ENCODE results near the gene TTBK1.

TTBK1 gene

DNA sequence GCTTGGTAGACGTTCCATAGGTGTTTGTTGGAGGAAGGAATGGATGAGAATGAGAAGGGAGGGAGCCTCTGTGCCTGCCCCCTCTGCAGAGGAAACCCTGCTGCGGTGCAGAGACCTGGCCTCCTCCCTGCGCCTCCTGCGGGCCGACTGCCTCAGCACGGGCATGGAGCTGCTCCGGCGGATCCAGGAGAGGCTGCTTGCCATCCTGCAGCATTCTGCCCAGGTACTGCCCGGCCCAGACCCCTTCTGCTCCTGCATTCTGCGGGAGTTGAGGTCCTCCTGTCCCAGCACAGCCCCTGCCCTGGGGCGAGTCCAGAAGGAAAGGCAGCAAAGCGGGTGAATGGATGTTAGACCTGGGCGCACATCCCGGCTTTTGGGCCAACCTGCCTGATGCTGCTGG is 20.1 kb upstream of the TTBK1 start:
- DNase-seq (ENCODE audit: low read depth) = no peak

DNA sequence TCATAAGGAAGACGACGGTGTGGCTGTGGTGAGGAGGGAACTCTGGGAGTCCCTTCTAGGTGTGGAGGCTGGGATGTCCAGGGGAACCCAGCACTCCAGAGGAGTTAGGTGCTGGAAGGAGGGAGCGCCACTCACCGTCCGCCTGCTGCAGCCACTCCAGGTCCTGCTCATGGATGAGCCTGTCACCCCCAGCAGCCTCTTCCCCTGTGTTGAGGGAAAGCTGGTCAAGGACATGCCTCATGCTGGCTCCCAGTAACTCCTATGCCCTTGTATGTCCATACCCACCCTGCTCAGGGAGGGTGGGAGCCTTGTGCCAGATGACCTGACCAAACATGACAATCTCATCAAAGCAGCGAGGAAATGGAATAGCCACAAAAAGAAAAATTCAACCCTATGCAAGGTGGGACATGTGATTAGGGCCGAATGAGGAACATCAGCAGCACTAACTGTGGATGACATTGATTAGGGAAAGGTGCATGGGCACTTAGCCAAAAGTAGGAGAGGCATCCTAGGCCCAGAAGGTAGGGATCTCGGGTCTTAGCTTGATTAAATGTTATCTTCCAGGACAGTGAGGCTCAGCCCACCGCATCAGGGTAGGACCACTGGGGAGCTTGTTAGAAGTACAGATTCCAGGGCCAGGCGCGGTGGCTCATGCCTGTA is 17.0 kb upstream of the TTBK1 start:
- DNase-seq (ENCODE audit: low read depth) = no peak

DNA sequence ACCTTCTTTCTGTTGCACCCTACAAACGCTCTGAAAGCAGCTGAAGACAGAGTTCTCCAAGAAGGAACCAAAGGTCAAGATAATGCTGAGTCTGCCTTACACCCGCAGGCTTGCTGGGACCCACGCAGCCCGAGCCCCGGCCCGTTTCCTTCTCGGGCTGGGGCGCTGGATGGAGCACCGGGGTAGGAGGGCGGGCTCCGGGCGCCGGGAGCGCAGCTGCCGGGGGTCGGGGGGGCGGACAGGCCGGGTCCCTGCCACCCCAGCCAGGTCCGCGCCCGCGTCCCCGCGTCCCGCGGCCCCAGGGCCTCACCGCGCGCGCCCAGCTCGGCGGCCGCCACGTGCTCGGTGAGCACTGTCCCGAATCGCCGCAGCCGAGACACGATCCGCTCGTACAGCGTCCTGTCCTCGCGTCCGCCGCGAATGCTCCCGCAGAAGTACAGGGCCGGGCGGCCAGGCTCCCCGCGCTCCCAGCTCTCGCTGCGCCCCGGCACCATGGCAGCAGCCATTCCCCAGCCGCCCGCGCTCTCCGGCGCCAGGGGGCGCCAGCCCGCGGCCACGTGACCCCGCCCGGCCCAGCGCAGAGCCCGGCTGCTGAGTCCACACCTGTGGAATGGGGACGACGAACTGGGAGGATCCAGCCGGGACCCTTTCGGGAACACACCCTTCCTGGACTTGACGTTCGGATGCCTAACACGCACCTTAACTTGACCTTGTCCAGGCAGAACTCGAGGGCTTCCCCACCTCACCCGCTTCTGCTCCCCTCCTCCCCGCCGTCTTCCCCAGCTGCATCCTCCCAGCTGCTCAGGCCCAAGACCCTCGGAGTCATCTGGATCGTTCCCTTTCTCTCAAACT is 14.1 kb upstream of the TTBK1 start, which contains the start of gene DNPH1:
Gene DNPH1, minus strand, starts transcription at position 531 of the 852 bp plus-strand sequence. Its CDS starts 25 bp downstream, at position 506.
- DNase-seq (ENCODE audit: low read depth) = peak; percentile 56

DNA sequence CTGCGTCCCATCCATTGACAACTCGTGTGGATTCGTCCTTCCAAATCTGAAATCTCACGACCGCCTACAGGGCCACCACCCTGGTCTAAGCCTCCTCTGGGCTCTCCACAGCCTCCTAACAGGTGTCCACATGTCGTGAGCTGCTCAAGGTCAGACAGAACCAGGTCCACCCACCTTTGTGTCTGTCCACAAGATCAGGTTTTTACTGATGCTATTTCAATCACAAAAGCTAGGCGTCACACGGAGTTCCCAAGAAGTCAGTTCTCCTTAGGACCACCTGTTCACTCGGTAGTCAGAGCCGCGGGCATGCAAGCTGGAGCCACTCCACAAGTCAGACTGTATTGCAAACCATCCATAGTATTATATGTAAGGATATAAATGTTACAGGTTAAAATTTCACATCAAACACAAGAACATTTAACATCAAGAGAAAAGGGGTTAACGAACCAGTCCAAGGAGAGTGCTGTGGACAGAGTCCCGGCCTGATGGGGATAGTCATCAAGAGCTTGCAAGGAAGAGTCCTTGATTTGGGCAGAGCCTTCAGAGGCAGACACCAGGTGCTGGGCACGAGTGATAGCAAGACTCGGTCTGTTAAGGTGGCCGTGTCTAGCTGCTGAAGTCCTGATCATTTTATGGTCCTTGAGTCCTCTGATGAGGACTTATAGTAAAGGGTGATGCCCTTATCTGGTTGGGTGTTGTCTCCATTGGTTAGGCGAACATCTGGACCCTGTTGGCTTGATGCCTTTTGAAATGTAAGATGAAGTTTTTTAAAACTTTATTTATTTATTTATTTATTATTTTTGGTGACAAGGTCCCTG is 13.3 kb upstream of the TTBK1 start:
- DNase-seq (ENCODE audit: low read depth) = no peak

DNA sequence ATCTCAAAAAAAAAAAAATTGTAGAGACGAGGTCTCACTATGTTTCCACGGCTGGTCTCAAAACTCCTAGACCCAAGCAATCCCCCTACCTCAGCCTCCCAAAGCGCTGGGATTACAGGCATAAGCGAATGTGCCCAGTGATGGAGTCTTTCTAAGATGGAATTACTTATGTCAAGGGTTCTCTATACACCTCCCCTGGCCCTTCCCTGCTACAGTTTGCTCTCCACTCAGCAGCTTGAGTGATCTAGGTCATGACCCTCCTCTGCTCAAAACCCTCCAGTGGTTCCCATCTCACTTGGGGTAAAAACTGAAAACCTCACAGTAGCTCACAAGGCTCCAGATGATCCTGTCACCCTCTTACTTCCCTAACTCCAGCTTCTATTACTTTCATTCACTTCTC is 12.2 kb upstream of the TTBK1 start:
- no peak for DNase-seq (ENCODE audit: low read depth)

DNA sequence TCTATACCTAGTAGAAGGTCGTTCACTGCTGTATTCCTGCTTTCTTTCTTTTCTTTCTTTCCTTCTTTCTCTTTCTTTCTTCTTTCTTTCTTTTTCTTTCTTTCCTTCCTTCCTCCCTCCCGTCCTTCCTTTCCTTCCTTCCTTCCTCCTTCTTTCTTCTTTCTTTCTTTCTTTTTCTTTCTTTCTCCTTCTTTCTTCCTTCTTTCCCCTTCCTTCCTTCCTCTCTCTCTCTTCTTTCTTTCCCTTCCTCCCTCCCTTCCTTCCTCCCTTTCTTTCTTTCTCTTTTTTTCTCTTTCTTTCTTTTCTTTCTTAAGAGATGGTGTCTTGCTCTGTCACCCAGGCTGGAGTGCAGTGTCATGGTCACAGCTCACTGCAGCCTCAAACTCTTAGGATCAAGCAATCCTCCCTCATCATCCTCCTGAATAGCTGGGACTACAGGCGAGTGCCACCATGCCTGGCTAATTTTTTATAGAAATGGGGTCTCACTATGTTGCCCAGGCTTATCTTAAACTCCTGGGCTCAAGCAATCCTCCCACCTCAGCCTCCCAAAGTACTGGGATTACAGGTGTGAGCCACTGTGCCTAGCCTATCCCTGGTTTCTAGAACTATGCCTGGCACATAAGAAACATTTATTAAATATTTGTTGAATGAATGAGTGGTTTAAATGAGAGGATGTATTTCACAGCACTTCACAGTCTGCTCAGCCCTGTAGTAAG is 11.4 kb upstream of the TTBK1 start:
- no peak for DNase-seq (ENCODE audit: low read depth)

DNA sequence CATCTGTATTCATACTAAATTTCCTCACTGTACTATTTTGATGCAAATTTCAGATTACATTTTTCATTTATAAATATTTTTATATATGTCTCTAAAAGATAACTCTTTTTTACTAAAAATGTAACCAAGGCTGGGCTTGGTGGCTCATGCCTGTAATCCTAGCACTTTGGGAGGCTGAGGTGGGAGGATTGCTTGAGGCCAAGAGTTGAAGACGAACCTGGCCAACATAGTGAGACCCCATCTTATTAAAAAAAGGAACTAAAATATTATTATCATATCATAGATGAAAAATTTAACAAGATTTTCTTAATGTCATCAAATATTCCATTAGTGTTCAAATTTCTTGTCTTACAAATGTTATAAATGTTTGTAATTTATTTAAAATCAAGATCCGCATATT is 7.4 kb upstream of the TTBK1 start:
- DNase-seq (ENCODE audit: low read depth) = no peak

DNA sequence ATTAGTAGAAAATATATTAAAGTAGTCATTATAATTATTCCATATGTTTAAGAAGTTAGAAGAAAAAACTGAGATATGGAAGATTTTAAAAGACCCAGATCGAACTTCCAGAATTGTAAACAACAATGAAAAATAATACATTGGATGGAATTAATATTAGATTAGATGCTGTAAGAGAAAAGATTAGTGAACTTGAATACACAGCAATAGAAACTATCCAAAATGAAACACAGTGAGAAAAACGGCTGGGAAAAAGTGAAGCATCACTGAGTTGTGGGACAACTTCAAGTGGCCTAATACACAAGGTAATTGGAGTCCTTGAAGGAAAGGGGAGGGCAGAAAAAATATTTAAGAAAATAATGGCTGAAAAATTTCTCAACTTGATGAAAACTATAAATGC is 4.2 kb upstream of the TTBK1 start:
- no peak for DNase-seq (ENCODE audit: low read depth)

DNA sequence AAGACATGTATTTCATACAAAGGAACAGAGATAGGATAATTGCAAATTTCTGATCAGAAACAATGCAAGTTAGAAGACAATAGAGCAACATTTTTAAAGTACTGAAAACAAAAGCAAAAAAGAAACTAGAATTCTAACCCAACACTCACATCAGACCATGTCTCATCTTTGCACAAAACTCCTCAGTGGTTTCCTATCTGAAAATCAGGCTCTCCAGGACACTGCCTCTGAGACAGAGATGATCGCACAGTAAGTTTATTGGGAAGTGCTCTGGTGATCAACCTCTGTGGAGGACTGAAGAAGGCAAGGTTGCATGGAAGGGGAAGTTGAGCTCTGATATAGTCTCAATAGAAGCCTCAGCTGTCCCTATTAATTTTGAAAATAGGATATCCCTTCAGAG is 2.3 kb upstream of the TTBK1 start:
- no peak for DNase-seq (ENCODE audit: low read depth)

DNA sequence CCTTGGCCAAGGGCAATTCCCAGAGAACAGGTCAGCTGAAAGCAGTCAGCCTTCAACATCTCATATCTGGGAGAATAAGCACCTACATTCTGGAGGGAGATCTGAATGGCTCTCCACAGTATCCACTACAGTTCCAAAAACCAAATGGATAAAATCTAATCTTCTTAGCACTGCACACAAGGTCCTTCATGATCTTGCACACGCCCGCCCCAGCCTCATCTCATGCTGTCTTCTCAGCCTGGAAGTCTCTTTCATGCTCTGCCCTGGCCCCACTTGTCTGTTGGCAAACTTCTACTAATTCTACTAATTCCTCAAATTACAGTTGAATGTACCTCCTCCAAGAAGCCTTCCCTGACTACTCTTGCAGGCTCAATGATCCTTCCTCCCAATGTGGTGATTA is 1.8 kb upstream of the TTBK1 start:
- DNase-seq (ENCODE audit: low read depth) = no peak

DNA sequence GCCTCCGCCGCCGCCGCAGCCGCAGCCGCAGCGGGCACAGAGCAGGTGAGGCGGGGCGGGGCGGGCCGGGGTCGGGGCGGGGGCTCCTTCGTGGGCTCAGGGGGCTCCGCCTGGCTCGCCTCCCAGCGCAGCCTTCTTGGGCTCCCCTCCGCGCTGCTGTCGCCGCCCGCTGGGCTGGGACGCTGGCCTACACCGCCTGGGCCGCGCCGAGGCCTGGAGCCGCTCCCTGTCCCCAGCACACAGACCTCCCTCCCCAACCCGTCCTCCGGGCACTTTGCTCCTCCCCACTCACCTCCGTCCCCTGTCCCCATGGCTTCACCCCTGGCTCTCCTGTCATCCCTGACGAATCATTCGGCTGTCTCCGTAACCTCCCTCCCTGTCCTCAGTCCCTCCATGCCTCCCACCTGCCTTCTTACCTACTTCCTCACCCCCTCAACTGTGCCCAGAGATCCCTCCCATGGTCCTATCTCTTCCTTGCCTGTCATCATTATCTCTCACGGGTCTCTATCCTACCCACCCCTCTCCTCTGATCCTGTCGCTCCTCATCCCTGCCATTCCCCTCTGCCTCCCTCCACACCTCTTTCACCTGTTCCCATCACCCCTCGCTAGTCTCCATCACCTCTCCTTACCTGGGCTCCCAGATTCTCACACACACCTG is 512 bp downstream of the TTBK1 start:
- DNase-seq (ENCODE audit: low read depth) = no peak

DNA sequence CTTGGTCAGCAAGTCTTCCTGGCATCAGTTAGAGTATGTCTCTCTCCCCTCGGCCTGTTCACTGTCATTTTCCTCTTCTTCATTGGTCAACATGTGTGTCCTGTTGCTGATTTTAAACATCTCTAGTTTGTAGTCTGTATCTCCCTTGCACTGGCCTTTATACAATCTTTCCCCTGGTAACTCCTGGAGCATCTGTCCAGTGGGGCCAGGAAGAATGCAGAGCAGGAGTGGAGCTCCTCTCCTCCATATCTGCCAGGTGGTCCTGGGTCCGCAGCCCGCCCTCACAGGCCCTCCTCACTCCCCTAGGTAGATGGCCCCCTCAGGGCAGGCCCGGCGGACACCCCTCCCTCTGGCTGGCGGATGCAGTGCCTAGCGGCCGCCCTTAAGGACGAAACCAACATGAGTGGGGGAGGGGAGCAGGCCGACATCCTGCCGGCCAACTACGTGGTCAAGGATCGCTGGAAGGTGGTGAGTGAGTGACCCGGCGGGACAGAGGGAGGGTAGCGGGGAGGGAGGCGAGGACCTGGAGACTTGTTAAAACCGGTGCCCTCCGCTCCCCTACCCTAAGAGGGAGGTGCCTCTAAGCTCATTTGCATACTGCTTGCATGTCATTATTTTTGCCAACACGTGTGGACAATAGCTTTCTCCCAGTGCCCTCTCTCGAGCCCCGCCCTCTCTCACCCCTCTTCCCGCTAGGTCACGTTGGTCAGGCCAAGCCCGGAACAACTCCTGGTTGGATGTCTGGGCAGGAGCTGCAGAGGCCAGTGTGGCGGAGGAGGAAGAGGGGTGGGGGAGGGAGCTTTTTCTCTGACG is 3.2 kb downstream of the TTBK1 start:
- peak; percentile 18 for DNase-seq (ENCODE audit: low read depth)

DNA sequence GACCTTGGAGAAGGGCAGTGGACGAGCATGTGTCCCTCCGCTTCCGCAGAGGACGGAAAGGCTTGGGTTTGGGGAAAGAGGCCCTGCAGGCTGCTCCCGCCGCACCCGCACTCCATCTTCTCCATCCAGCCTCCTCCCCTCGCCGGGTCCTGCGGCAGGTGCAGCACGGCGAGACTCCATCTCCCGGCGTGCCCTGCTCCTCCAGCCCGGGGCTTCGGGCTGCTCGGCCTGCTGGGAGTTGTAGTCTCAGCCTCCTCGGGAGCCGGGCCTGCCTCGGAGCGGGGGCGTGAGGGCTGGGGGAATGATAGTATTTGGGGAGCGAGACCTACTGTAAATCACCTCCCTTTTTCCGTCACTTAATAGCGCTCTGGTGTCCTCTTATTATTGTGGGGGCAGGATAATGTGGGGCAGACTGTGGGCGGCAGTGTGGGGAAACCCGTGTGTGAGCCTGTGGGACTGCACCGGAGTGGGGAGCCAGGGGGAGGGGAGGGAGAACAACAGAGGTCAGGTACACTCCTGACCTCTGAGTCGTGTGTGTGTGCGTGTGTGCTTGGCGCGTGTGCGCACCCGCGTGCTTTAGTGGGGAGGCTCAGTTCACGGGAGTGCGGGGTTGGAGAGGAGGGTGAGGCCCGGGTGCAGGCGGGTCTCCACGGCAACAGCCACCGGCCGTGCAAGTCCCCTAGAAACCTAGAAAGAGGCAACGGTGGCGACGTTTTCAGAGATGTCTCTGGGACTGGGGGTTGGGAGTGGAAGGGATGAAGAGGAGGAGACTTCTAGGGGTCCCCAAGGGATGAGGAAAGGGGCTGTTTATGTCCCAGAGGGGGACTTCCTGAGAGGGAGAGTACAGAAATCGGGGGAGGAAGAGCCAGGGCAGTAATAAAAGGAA is 4.1 kb downstream of the TTBK1 start:
- DNase-seq (ENCODE audit: low read depth) = peak; percentile 66

DNA sequence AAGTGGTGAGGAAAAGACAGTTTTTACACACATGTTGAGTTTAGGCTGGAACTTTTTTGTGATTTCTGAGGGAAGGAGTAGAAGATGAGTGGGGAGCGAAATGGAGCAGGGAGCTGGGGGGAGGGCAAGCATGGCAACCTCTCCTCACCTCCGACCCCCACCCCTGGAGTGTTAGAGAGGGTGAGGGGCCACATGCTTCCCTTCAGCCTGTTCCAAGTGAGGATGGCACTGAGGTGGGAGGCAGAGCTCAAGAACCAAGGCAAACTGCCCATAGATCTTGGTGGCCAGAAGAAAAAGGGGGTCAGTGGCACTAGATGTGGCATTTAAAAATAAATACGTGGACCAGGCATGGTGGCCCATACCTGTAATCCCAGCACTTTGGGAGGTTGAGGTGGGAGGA is 4.8 kb downstream of the TTBK1 start:
- no peak for DNase-seq (ENCODE audit: low read depth)

DNA sequence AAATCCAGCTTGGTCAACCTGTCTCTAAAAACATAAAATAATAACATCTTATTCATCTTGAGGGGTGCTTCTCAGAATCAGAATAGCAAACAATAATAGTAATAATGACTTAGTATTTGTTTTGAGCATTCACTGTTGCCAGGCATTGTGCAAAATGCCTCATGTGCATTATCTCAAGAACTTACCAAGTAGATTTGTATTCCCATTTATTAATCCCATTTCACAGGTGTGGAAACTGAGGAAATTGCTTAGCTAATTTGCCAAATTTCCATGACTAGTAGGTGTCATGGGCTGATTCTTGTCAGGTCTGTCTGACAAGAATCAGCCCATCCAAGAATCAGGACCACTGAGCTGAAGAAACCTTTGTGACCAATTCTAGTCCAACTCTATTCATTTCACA is 5.5 kb downstream of the TTBK1 start:
- no peak for DNase-seq (ENCODE audit: low read depth)

DNA sequence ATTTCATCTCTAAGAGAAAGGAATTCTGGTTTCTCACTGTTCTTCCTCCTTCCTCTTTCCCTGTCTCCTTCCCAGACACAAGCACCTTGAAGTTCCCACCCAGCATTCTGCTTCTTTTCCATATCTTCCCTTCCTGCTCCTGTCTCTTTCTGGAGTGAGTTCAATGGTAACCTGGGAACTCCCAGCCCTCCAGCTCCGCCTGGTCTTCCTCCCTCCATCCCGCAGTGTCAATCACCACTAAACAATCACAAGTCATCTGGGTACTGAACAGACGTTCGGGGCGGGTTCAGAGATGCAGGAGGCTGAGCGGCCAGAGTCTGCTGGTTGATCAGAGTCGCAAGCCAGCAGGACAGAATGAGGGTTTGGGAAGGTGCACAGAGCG is 7.7 kb downstream of the TTBK1 start:
- no peak for DNase-seq (ENCODE audit: low read depth)

DNA sequence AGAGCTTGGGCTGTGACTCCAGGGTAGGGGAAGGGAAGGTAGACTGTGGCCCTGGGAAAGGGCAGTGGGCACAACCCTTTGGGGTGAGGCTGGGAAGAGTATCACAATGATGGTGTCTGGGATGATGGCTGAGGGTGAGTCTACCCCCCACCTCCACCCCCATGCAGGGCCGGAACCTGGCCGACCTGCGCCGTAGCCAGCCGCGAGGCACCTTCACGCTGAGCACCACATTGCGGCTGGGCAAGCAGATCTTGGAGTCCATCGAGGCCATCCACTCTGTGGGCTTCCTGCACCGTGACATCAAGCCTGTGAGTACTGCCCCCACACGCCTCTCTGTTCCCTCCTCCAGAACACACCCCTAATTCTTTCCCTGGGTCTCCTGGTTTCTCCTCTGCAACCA is 10.1 kb downstream of the TTBK1 start:
- no peak for DNase-seq (ENCODE audit: low read depth)

DNA sequence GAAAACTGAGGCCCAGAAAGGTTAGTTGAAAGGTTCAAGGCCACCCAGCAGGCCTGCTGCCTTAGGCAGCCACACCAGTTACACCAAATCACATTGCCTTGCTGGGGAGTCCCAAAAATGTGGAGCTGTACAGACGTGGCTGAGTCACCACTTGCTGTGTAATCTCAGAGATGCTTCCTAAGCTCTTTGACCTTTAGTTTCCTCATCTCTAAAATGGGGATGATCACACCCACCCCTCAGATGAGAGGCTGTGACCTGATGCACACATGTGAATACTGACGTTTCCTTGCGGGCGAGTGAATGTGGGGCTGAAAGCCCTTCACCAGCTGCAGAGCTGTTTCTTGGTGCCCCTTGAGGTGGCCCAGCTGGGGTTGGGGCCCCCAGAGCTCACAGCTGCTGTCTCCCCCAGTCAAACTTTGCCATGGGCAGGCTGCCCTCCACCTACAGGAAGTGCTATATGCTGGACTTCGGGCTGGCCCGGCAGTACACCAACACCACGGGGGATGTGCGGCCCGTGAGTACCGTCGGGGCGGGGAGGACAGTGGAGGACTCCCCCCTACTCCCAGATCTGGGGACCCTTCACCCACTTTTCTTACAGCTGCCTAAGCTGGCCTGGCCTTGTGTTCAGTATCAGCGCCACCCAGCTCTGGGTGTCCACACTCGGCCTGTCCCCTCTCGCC is 11.0 kb downstream of the TTBK1 start:
- no peak for DNase-seq (ENCODE audit: low read depth)

DNA sequence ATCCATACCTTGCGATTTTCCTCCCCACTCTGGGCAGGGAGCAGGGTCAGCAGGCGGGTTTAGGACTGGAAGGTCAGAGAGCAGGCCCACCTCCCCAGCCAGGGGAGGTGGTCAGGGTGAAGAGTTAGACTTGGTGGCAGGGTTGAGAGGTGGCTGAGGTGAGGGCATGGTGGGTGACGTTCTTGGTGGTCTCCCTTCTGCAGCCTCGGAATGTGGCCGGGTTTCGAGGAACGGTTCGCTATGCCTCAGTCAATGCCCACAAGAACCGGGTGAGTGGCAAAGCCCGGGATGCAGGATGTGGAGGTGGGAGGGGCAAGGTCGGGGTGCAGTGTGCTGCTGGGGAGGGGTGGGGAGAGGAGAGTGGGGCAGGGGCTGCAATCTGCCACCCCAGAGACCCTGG is 11.6 kb downstream of the TTBK1 start:
- DNase-seq (ENCODE audit: low read depth) = no peak

Measured in T-helper 22 cell (primary cell).